Activated CD8-positive, alpha-beta memory T cell treated with anti-CD3 and anti-CD28 coated beads for 36 hours (primary cell): ENCODE measurements around the gene NRP2. TPM values are rescaled to one million over a fixed set of nuclear protein-coding genes. Genes with fewer than 3 reads are reported as not detected.

ENCODE experiments used
- CTCF ChIA-PET: fragments of 350-600 bp; sonication (Branson Sonifier 250); formaldehyde crosslinking; loops from one replicate; lab custom pipeline; 2021; ENCODE audit warnings: antibody characterized with exemption; lab: Charles Lee
- POLR2A ChIA-PET: fragments of 350-600 bp; sonication (Branson Sonifier 250); formaldehyde crosslinking; loops from one replicate; lab custom pipeline; 2021; ENCODE audit warnings: antibody characterized with exemption; lab: Charles Lee
- total RNA-seq, 2 experiments: library from RNA; stranded (reverse); gene quantifications; one replicate each; pipeline ENCODE4 v1.2.3, GENCODE V29; 2021

Gene NRP2
- total RNA-seq, 2 experiments from 2014 or later, result 0.82 to 0.93 TPM

DNA sequence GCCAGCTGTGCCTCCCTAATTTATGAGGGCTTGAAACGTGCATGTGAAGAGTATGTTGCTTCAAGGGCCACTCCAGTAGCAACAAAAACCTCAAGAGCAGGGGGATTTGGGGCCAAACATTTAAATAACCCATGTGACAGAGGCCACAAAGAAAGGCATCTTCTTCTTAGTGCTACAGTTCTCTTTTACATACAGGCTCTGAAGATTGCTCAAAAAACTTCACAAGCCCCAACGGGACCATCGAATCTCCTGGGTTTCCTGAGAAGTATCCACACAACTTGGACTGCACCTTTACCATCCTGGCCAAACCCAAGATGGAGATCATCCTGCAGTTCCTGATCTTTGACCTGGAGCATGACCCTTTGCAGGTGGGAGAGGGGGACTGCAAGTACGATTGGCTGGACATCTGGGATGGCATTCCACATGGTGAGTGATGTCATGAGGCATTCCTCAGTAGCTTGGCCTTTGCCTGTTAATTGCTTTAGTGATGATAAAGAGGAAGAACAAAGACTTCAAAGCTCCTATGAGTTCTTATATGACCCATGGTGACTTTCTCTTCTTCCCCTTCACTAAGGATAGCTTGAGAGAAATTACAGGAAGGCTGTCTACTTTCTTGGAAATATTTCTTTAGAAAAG is 40.1 kb downstream of the NRP2 start:
- ChIA-PET POLR2A (no interaction called here), CTCF (no interaction called here)

DNA sequence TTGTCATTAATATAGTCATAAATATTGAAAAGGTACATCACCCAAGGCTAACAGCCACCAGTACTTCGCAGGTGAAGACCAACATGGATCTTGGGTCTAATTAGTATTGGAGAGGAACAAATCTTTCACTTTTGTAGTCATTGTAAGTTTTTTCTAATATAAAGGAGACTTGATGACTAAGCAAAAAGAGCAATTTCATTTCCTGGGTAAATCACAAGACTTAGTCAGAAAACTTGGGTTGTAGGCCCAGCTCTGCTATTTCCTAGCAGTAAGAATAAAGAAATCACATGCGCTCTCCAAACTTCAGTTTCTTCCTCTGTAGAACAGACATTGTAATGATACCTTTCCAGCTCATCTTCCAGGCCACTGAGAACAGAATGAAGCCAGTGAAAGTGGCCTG is 40.9 kb downstream of the NRP2 start:
- CTCF ChIA-PET, result no interaction called here
- POLR2A ChIA-PET, result no interaction called here

DNA sequence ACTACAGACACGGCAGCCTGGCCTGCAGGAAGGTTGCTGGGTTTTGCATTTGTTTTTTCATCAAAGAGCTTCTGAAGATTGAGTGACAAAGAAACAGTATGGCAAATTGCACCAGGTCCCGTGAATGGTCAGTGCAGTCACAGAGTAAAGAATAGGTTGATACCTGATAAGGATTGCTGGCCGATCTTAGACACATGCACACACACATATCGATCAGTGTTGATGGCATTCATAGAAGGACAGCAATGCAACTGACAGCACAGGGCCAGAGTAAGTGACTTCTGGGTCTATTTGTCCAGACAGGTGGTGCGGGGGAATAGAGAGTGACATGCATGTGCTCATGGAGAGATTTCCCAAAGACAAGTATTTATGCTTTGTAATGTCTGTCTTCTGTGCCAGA is 42.8 kb downstream of the NRP2 start:
- ChIA-PET CTCF (no interaction called here), POLR2A (no interaction called here)

DNA sequence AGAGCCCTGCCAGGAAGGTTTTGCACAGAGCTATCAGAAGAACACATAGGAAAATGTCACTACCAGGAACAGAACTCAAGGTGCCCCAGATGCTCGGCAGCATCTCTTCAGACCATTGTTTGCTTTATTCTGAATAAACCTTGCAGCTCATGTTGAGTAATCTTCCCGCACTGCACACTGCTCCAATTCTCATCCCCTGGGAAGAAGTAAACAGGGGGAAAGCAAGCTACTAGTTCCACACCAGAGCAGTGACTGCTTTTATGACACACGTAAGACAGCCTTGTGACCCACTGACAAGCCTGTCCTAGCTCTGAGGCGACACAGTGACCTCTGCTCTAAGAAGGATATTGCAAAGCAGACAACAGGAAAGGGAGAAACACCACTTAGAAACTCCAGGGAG is 44.2 kb downstream of the NRP2 start:
- CTCF ChIA-PET, result no interaction called here
- POLR2A ChIA-PET, result no interaction called here

DNA sequence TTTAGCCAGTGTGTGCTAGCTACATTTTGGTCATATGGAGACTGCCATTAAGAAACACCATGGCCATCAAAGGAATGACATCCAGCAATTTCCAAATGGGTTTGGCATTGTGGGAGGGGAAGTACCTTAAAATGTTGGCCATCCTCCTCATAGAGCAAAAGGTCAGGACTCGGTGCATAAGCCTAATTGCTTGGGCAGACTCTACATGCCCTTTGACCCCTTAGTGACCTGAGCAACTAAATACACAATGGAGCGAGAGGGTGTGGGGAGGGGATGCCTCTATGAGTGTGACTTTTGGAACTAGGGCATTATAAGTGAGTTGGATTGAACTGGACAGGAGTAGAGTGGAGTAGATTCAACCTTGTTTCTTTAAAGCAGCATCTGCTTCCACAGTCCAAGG is 44.9 kb downstream of the NRP2 start:
- CTCF ChIA-PET, result no interaction called here

DNA sequence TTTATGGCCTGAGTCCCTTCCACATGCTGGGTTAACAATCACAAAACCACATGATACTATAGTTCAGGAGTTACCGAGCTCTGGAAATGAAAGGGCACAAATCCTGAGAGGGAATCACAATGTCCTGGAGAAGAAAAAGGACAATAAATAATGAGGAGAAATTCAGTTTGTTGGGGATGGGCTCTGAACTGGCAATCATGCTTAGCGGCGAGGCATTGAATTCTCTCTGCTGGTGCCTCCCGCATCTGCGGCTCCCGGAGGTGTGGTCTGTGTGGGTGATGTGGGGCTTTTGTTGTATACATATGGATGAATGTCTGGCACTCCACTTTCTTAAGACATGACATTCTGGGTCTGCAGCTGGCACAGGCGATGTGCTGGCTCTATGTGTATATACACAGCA is 46.1 kb downstream of the NRP2 start:
- ChIA-PET POLR2A (no interaction called here), CTCF (no interaction called here)

More for the DNA sequence above, 44.9 kb downstream of the NRP2 start:
- POLR2A ChIA-PET, result no interaction called here

DNA sequence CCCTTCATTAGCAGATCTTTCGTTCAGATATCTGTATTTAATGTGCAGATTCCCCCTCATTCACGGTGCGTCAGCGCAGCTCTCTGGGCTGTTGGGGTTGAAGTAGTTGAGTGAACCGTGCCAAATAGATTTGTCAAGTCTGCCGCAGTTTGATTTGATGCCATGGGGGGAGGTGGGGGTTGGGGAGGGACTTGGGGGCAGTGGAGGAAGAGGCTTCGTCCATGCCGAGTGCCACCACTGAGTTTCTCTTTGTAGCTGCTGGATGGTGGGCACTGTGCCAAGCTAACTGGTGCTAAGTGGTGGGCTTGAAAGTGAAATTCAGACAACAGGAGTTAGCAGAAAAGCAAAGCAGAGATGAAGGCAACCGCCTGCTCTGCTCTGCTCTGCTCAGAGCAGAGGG is 47.9 kb downstream of the NRP2 start:
- POLR2A ChIA-PET, result no interaction called here
- CTCF ChIA-PET, result no interaction called here

DNA sequence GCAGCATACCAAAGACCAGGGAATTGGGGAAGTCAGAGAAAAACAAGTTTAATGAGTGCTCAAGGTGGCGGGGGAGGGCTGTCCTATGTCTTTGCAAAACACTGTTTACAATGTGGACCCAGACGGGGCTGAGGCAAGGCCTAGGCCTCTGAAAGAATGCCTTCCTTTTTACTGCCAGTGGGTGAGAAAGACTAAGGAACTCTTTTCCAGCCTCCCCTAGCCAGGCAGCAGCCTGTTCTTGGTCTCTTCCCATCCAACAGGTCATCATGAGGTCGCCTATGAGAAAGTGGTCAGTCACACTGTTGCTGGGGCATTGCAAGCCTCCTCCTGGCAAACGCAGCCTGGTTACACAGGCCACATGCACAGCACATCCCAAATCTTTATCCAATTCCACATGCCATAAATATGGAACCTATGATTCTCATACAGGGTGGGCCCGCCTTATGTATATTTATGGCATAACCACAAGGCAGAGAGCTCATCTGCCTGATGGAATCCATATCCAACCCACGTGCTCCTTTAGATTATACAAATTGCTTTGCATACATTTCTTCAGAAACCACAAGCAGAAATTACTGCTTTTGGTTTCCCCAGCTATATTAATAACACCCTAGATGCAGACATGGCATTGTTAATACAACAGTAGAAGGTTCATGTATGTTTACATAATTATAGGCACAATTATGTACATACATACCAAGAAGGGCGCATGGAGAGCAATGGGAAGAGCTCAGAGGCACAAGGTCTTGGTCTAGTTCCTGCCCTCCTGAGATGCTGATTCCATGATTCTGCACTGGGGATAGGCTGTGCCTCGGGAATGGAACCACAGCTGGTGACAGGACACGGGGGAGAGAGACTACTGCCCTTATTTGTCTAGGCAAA is 48.6 kb downstream of the NRP2 start:
- ChIA-PET POLR2A (no interaction called here), CTCF (no interaction called here)

DNA sequence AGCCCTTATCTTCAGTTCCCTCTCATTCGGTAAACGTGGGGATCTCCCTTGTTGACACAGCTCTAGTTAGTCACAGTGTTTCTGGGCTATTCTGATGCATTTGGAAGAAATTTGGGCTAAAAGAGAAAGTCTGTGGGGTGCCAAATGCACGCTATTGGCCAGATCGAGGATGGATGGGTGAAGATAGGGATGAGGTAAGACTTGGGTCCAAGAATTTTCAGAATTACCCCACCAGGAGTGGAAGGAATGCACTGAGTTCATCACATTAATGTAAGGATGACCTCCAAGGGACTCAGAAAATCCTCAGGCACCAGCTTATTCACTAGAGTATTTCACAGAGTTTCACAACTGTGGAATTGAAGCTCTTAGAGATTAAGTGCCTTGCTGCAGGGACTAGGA is 49.3 kb downstream of the NRP2 start:
- CTCF ChIA-PET, result no interaction called here
- POLR2A ChIA-PET, result no interaction called here

DNA sequence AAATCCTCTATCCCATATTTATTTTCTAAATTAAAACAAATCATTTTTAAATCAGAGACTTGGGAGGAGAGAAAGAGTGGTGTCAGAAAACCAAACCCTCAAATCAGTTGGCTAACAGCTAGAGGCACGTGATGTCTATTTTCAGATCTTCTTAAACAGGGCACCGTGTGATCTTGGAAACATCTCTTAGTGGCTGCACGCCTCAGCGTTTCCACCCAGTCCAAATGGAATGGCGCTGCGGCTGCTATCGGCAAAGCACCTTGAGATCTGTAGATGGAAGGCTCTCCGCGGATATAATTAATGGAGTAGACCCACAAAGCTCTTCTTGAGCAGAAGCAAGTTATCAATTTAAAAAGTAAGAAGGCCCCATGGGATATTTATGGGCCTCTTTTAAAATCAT is 50.0 kb downstream of the NRP2 start:
- ChIA-PET CTCF (no interaction called here), POLR2A (no interaction called here)

DNA sequence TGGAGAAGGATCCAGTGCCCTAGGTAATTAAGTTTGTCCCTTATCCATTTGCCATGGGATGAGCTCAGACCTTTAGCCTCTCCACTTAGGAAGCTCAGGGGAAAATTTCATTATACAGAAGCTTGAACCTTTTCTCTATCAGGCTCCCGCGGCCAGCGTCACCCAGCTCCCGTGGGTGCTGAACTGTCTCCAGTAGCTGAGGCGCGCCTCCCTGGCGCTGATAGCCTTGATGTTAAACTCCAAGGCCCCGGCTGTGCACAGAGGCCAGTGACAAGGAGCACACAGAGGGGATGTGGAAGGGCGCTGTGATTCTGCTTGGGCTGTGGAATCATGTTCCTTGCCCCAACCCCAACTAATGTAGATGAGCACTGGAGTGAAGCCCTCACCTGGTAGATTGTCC is 50.8 kb downstream of the NRP2 start:
- POLR2A ChIA-PET, result no interaction called here
- CTCF ChIA-PET, result no interaction called here

DNA sequence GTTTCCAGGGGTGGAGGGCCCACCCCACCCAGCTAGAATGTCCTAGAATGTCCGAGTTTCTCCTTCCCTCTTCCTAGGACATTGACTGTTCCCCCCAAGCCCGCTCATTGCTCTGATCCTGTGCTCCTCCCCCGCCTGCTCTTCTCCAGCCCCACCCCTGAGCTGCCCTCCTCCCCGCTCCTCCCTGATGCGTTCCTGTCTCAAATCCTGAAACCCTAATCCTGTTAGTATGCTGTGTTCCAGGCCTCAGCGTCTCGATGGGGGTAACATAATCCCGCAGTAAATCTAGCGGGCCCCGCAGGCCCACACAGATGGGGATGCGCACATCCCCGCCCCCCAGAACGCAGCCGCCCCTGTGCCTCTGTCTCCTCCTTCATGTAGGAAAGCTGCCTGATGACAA is 51.3 kb downstream of the NRP2 start:
- CTCF ChIA-PET, result no interaction called here

DNA sequence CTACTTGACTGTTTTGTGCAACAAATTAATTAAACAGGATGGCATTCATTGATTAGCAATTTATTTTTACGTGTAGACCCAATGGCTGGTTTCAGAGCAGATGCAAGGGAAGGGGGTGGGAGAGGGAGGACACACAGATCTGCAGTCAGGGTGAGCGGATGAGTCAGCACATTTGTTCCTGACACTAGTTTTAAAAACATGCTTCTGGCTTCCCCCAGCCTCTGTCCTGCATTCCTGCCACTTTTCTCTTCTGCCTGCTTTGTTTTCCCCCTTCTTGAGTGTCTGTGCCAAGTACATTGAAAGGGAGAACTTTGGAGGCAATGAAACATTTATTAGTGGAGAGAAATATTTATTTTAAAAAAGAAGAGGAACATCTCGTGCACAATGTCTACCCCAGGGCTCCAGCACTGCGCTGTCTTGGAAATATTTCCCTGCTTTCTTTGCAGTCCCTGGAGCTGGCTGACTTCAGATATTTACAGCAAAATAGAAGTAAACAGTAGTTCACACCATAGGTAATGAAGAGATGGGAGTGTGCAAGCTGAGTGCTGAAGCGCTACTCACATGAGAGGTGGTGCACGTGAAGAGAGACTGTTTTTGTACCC is 52.2 kb downstream of the NRP2 start:
- CTCF ChIA-PET, result no interaction called here

More for the DNA sequence above, 51.3 kb downstream of the NRP2 start:
- POLR2A ChIA-PET, result no interaction called here

DNA sequence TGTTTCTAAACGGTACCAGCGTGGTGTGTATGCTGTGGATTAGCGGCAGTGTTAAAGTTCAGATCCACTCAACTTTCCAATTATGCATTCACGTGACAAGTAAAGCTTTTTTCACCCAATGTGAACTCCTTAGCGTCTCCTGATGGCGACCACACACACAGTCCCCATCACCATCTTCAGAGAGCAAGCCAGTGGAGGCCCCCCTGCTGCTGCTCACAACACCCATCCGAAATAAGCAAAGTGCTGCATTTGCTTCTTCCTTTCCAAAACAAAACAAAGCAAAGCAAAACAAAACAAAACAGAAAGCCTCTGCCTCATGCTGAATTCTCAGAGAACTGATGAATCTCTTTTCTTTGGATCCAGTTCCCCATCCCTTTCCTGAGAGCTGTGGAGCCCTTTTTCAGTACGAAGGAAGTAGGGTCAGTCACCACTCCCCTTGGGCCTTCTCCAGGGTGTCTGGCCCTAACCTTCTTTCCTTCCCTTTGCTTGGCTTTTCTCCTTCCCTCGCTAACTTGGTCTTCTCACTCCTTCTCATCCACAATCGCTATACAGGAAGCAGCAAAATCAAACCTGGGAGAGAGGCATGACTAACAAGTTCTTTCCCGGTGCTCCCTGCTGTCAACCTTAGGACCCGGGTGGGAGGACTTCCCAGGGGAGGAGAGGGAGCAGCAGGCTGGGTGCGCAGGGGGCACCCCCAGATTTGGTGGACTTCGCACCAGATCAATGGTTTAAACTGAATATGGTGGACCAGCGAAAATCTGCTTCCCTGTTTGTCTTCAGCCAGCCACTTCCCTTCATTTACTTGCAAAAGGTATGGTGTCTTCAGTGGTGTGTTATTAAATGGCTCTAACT is 56.0 kb downstream of the NRP2 start:
- ChIA-PET POLR2A (no interaction called here), CTCF (no interaction called here)

More for the DNA sequence above, 52.2 kb downstream of the NRP2 start:
- POLR2A ChIA-PET, result no interaction called here

DNA sequence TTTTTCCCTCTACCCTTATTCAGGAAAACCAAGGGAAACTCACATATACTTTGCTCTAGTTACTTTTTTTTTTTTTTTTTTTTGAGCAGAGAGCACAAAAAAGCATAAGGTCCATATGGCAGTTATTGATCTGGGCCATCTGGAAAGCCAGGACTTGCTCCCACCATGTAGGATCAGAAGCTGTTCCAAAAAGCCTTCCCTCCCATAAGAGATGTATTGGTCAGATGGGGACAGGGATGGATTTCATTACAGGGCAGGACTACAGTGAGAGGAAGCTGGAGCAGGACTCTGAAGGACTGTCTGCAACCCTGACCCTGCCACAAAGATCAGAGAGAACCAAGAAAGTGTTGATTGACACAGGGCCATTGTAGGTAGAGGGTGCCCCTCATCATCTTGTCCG is 57.3 kb downstream of the NRP2 start:
- POLR2A ChIA-PET, result no interaction called here
- CTCF ChIA-PET, result no interaction called here

DNA sequence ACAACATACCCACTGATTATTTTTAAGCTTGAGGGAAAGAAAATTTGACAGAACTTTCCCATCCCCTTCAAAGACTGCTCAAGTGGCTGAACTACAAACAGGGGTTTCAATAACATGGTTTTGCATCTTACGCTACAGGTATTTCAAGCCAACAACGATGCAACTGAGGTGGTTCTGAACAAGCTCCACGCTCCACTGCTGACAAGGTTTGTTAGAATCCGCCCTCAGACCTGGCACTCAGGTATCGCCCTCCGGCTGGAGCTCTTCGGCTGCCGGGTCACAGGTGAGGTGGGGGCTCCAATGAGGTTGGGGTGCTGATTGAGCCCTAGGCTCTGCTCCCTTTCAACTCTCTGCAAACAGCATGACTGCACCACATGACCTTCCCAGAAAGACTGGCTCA is 58.1 kb downstream of the NRP2 start:
- POLR2A ChIA-PET, result no interaction called here
- CTCF ChIA-PET, result no interaction called here

DNA sequence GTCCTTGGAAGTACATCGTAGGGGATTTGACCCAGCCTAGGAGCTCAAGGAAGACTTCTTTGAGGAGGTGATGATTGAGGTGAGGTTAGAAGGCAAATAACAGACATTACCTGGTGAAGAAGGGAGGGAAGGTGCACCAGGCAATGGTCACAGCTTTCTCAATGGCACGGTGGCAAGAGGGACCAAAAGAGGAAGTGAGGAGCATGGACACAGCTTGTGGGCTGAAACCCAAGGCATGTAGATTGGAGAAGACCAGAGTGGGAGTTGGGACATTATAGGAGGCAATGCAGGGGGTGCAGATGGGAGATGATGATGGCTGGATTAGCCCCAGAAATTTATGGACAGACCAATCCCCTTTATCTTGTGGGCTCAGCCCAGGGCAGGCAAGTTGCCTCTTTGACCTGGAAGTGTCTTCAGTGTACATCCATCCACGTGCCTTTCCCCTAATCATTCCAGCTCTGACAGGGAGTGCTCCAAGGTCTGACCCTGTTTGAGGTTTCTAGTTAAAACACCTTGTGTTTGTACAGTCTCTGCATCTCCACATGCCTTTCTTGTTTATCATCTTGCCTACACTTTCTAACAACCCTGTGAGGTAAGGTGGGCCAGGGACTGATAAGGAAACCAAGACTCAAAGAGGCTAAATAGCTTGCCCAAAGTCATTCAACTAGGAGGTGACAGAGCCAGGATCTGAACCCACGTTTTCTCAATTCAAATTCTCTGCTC is 59.1 kb downstream of the NRP2 start:
- ChIA-PET POLR2A (no interaction called here), CTCF (no interaction called here)

DNA sequence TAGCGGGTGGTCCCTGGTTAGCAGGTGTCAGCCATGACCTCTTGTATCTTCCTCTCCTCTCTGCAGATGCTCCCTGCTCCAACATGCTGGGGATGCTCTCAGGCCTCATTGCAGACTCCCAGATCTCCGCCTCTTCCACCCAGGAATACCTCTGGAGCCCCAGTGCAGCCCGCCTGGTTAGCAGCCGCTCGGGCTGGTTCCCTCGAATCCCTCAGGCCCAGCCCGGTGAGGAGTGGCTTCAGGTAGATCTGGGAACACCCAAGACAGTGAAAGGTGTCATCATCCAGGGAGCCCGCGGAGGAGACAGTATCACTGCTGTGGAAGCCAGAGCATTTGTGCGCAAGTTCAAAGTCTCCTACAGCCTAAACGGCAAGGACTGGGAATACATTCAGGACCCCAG is 60.8 kb downstream of the NRP2 start:
- ChIA-PET POLR2A (no interaction called here), CTCF (no interaction called here)

DNA sequence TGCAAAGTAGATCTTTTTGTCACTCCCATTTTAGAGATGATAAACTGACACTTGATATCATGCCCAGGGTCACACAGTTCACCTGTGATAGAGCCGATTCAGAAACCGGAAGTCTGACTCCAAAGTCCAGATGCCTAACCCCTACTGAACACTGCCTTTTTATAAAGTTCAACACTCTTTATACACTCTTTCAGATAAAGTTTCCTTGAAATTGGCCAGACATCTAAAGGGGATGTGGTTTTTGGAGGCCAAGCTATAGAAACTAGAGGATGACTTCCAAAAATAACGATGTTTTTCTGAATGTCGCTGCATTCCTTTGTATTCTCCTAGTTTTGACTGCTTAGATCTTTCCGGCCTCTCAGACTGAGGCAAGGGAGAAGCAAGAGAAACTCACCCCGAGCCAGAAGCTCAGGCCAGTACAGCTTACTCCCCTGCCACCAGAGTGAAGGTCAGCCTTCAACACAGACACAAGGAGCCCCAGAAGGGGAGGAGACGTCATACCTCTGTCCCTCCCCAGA is 61.8 kb downstream of the NRP2 start:
- ChIA-PET CTCF (no interaction called here), POLR2A (no interaction called here)
